Testis (tissue), 3 donors: Measurements from ENCODE around the gene DHX8. TPM values are rescaled to one million over a fixed set of nuclear protein-coding genes. Genes with fewer than 3 reads are reported as not detected.

ENCODE experiments used
- DNase-seq: peaks from one replicate; pipeline ENCODE4 v3.0.0-alpha.2; 2019
- H3K27ac ChIP-seq, 2 donors: fragments of 200-600 bp; sonication (generic); one replicate each; pipeline ENCODE4 v1.5.1; 2019
- H3K27me3 ChIP-seq: fragments of 200-600 bp; sonication (generic); one replicate; pipeline ENCODE4 v1.5.1; 2019
- H3K36me3 ChIP-seq: fragments of 200-600 bp; sonication (generic); one replicate; pipeline ENCODE4 v1.5.1; 2017; ENCODE audit warnings: low read depth; ENCODE audit errors: missing control alignments
- H3K4me1 ChIP-seq: fragments of 200-600 bp; sonication (generic); one replicate; pipeline ENCODE4 v1.5.1; 2019
- H3K4me3 ChIP-seq, 2 donors: fragments of 200-600 bp; sonication (generic); one replicate each; pipeline ENCODE4 v1.5.1; 2017 to 2019
- H3K9me3 ChIP-seq: fragments of 200-600 bp; sonication (generic); one replicate; pipeline ENCODE4 v1.5.1; 2017
- CTCF ChIP-seq, 3 experiments: fragments of 450-650 bp in 2 of 3; fragments of 200-600 bp in 1 of 3; sonication (generic) in 1 of 3; IDR thresholded peaks; one replicate each; pipeline ENCODE4 v1.5.1; 2016 to 2019; ENCODE audit warnings: antibody characterized with exemption in 3 of 3, mild to moderate bottlenecking in 2 of 3, moderate library complexity in 1 of 3
- POLR2A ChIP-seq: fragments of 450-650 bp; IDR thresholded peaks from one replicate; pipeline ENCODE4 v1.6.1; 2017; ENCODE audit warnings: antibody characterized with exemption, mild to moderate bottlenecking, moderate library complexity
- WGBS, 2 donors: methylation state at CpG; one replicate each; pipeline ENCODE4 v1.1.5; 2018; 5-methylcytosine and 5-hydroxymethylcytosine counted together
- intact Hi-C: fragments of 100-400 bp; cut with DNase I; formaldehyde crosslinking; loops from one replicate; pipeline ENCODE4 v1.15.1; 2023; ENCODE audit warnings: low total_unique reads
- polyA plus RNA-seq: library from polyadenylated mRNA; stranded (reverse); fragments of 350-450 nt; fragmentation: Illumina TruSeq; extraction: RNeasy Lipid Tissue Mini Kit (QIAGEN cat#74804); gene quantifications from one replicate; pipeline ENCODE4 v1.2.3, GENCODE V29; 2014; ENCODE audit warnings: low read depth, low replicate concordance; ENCODE audit not compliant: insufficient read depth
- total RNA-seq, 2 donors: library from RNA; depleted of rRNA; stranded (reverse); fragments of >200 nt; gene quantifications; one replicate each; pipeline ENCODE4 v1.2.3, GENCODE V29; 2016

Gene DHX8
- total and polyA plus RNA-seq, 3 donors from 2014 or later = 63.4 to 74.3 (median 68.0) TPM

- WGBS, 2 donors = 65 to 73% methylated on average over 1 of the region's 1 CpG
- no peak for DNase-seq
- H3K27me3 ChIP-seq = no peaks in the 10 kb centered on the region
Observed at GRCh38 chr17:43439041-43439440, 44.7 kb upstream of the DHX8 start.

GRCh38 chr17:43442711-43443110, 41.1 kb upstream of the DHX8 start:
- TF ChIP-seq POLR2A (no peak), CTCF (IDR thresholded peaks at IDR 0.05) (no peak)
- 43 to 59% methylated on average over 2 of the region's 2 CpGs for WGBS, 2 donors

More at GRCh38 chr17:43439041-43439440, 44.7 kb upstream of the DHX8 start:
- H3K9me3 ChIP-seq = no peaks in the 10 kb centered on the region
- intact Hi-C loops = no loop called here
- no peaks in the 10 kb centered on the region for H3K4me1 ChIP-seq
- no peak overlapping the region for H3K4me3 ChIP-seq
- H3K36me3 ChIP-seq = no peaks in the 10 kb centered on the region
- TF ChIP-seq POLR2A = no peak
- TF ChIP-seq CTCF (IDR thresholded peaks at IDR 0.05) = no peak
- no peak overlapping the region for H3K27ac ChIP-seq

GRCh38 chr17:43443381-43443780, 40.4 kb upstream of the DHX8 start:
- intact Hi-C loops = no loop called here
- no peak for DNase-seq

More at GRCh38 chr17:43442711-43443110, 41.1 kb upstream of the DHX8 start:
- no peaks in the 10 kb centered on the region for H3K4me1 ChIP-seq
- no peaks in the 10 kb centered on the region for H3K27me3 ChIP-seq
- no peaks in the 10 kb centered on the region for H3K36me3 ChIP-seq
- intact Hi-C loops = no loop called here
- H3K9me3 ChIP-seq = no peaks in the 10 kb centered on the region
- no peak for DNase-seq
- H3K4me3 ChIP-seq = no peak overlapping the region
- no peak overlapping the region for H3K27ac ChIP-seq

GRCh38 chr17:43444223-43445008, 39.4 kb upstream of the DHX8 start:
- no peaks in the 10 kb centered on the region for H3K4me1 ChIP-seq
- no peak for DNase-seq
- intact Hi-C loops = no loop called here
- H3K4me3 ChIP-seq = no peak overlapping the region
- TF ChIP-seq CTCF (IDR thresholded peaks at IDR 0.05) (no peak), POLR2A (no peak)
- no peaks in the 10 kb centered on the region for H3K27me3 ChIP-seq
- H3K9me3 ChIP-seq = no peaks in the 10 kb centered on the region
- H3K27ac ChIP-seq = no peak overlapping the region
- WGBS, 2 donors = 78 to 80% methylated on average over 8 of the region's 8 CpGs
- H3K36me3 ChIP-seq = no peaks in the 10 kb centered on the region

More at GRCh38 chr17:43443381-43443780, 40.4 kb upstream of the DHX8 start:
- Histone ChIP-seq H3K9me3 (no peaks in the 10 kb centered on the region), H3K36me3 (no peaks in the 10 kb centered on the region), H3K27me3 (no peaks in the 10 kb centered on the region), H3K27ac (no peak overlapping the region), H3K4me1 (no peaks in the 10 kb centered on the region), H3K4me3 (no peak overlapping the region)
- TF ChIP-seq POLR2A = no peak
- TF ChIP-seq CTCF (IDR thresholded peaks at IDR 0.05) = no peak
- WGBS, 2 donors = 96 to 97% methylated on average over 3 of the region's 3 CpGs
